Posterior vena cava (tissue), 2 donors: ENCODE data around the gene ATG4A. TPM values are rescaled to one million over a fixed set of nuclear protein-coding genes. Genes with fewer than 3 reads are reported as not detected.

Experiments
- DNase-seq: peaks from one replicate; pipeline ENCODE4 v3.0.0-alpha.2; 2020; ENCODE audit warnings: low spot score
- intact Hi-C, 2 donors: fragments of 100-400 bp; cut with DNase I; formaldehyde crosslinking; loops; one replicate each; pipeline versions ENCODE4 v1.14.1 to v1.14.2; 2022 to 2023
- total RNA-seq, 2 donors: library from RNA; stranded (reverse); fragmentation: NEBNext Ultra II Directional; extraction: Animal tissue kit (Norgen Biotek cat#: 25700); gene quantifications; one replicate each; pipeline ENCODE4 v1.2.1, GENCODE V29; 2021
- donor health status: DM: yes; HTN: yes; CAD: no.
- donor health status: DM: yes; HTN: yes; CAD: no.

The ATG4A gene
- total RNA-seq, 2 donors from 2014 or later = 7.9 to 12.9 TPM

DNA sequence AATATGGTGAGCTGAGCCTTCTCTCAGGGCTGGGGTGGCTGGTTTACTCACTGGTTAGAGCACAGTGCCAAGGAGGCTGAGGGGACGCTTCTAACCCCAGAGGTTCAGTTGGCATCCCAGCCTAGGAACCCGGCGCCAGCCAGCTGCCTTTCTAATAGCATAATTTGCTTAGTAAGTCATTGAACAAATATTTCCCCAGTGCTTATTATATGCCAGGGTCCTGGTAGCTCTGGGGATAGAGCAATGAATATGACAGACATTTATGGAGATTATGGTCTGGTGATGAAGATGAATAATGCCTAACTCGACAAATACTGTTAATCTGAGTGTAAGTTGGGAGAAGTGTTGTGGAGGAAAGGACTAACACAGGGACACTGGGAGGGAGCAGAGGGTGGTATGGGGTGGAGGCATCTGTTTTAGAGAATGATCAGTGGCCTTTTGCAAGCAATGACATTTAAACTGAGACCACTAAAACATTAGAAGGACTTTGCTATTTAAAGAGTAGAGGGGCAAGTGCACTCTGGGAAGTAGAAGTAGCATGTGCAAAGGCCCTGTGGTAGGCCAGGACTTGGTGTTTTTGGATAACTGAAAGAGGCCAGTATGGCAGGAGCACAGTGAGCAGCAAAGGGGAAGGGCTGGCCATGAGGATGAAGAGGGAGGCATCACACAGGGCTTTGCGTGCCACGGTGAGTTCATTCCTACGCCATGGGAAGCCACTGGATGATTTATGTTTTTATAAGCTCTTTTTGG is 71.9 kb downstream of the ATG4A start:
- intact Hi-C loops = no loop called here
- DNase-seq = no peak

DNA sequence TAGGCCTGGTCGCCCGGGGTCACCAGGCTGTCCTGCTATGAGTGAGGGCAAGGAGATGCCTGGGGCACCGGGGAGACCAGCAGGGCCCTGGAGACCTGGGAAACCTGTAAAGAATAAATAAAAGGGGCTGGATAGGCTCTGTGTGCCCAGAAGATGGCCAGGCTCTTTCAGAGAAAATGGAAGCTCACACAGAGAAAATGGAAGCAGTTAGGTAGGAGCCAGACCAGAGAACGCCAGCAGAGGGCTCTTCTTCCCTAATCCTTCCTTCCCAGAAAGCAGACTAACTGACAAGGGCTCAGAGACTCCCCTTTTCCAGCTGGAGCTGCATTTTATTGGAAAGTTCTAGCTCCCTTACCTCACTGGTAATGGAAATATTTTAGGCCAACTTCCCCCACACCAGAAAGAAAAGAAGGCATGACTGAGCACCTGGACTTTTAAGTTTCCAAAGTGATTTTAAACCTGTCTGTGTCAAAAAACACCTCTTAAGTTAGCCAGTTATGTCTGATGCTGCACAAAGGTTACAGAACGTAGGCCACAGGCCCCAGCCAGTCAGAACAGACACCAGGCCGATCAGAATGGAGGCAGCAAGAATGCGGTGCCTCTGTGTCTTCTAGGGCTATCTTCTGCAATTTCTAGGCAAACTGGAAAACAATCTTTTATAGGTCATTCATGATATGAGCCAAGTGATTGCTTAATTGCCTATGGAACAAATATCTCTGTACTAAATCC is 74.0 kb downstream of the ATG4A start:
- no peak for DNase-seq
- intact Hi-C loops = no loop called here

DNA sequence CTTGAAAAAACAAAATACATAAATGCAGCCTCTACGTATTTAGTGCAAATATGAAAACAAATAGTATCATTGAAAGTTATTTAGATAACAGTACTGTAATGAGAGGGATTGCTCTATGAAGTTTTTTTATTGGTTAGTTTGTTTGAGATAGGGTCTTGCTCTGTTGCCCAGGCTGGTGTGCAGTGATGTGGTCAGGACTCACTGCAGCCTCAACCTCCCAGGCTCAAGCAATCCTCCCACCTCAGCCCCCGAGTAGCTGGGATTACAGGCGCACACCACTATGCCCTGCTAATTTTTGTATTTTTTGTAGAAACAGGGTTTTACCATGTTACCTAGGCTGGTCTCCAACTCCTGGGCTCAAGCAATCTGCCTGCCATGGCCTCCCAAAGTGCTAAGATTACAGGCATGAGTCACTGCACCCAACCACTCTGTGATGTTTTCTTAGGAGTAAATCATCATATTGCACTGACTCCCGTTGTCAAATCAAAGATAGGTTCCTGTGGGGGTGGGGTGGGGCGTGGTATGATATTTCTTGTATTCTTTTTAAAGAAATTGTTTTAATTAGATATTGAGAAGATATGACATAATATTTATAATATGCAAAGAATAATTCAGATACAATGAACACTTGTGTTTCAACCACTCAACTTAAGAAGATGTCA is 75.8 kb downstream of the ATG4A start:
- no peak for DNase-seq
- intact Hi-C loops = no loop called here

DNA sequence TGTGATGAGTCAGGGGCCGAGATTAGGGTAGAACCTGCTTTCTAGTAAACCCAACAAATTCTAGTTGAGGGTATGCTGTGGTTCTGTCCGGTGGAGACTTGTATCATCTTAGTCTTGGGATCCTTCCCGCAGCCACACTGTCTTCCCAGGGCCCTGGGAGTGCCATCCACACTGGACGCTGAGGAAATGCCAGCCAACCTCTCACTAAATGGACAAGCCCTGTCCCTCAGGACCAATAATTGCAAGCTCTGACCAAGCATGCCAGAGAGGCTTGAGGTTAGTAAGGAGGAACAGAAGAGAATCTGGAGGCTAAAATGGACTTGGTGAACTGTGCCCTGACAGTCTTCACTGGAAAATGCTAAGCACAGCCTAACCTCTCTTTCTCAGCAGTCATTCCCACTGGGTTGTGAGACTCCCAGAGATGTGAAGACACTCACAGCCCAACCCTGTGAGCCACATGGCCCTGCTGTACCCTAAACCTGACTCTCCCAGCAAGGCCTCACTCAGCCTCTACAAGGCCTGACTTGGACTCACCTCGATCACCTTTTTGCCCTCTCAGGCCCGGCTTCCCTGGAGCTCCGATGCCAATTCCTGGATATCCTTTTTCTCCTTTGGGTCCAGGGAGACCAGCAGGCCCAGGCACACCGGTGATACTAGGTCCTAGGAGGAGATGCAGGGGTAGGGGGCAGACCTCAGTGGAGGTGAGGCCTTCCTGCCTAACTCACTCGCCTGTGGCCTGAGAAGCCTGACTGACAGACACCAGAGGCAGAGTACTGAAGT is 77.6 kb downstream of the ATG4A start:
- intact Hi-C loops = no loop called here
- DNase-seq = no peak

DNA sequence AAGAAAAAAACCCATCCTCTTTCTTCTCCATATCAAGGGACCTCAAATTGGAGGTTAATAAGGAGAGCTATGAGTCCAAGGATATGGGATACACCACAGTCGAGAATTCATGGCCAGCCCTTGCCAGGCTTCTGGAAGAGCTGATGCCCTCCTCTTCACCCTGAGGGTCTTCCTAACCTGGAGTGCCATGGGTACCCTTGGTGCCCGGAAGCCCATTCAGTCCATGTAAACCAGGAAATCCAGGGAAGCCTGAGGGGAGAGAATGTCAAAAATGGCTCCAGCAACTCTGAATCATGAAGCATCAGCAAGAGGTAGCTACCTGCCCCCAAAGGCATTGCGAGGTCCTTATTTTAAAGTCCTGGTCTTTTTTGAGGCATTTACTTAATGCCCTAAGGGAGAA is 78.2 kb downstream of the ATG4A start:
- no peak for DNase-seq
- intact Hi-C loops = no loop called here

- intact Hi-C loops = no loop called here
- no peak for DNase-seq
Measured at GRCh38 chrX:108171671-108172070, 80.1 kb downstream of the ATG4A start.

DNA sequence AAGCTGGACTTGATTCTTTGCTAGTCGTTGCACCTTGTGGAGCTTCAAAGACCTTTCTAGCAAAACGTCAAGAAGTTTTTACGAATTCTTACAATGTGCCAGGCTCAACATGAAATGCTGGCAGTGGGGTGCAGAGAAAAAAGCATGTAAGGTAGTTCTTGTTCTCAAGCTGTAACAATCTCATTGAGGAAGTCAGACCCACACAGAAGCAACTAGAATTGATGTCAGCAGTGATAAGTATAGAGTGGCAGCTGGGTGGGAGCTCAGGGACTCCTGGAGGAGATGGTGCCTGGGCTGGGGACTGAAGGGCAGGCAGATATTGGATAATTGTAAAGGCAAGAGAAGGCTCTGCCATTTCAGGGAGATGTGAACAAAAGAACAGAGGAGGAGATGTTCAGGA is 82.3 kb downstream of the ATG4A start:
- intact Hi-C loops = no loop called here
- no peak for DNase-seq

- intact Hi-C loops = no loop called here
- no peak for DNase-seq
Measured at GRCh38 chrX:108177351-108178142, 86.0 kb downstream of the ATG4A start.

- no peak for DNase-seq
- intact Hi-C loops = no loop called here
Measured at GRCh38 chrX:108178143-108178498, 86.5 kb downstream of the ATG4A start.

DNA sequence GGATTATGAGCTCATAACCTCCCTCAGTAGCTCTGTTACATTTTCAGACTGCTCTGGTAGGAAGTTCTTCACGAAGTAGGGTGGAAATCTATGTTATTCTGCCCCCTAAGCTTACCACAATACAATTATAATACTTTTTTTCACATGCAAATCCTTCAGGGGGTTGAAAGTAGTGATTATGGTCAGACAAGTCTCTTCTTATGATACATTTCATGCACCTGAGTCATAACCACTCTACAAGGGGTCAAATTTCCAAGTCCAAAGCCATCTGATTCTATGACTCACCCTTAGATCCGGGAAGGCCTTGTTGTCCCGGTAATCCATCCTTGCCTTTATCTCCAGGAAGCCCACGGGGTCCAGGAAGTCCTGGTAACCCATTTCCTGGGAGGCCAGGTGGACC is 95.2 kb downstream of the ATG4A start:
- intact Hi-C loops = no loop called here
- no peak for DNase-seq

- DNase-seq = no peak
- intact Hi-C loops = no loop called here
Measured at GRCh38 chrX:108198420-108198819, 106.8 kb downstream of the ATG4A start.

GRCh38 chrX:108199041-108199440 is 107.5 kb downstream of the ATG4A start:
- no peak for DNase-seq
- intact Hi-C loops = no loop called here

- intact Hi-C loops = no loop called here
- no peak for DNase-seq
Measured at GRCh38 chrX:108199691-108200090, 108.1 kb downstream of the ATG4A start.

DNA sequence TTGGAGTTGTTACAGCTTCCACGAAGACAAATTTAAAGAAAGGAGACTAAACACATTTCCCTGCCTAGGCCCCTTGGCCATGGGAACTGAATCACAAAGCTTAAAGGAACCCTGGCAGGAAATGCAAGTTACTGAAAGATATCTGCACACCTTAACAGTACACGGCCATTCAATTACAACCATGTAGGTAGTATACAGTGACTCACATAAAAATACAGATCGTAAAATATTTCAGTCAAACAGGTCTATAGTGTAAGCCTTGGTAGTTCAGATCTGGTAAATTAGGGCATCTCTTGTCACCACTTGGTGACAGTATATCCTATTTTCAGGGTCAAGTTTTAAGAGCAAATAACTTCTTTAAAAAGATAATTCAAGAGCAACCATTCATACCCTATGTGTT is 112.0 kb downstream of the ATG4A start:
- DNase-seq = no peak
- intact Hi-C loops = no loop called here

Other genes starting within 250 kb of the ATG4A start
- gene TEX13B, start 109.4 kb upstream of the ATG4A start, total RNA-seq = not detected
- gene VSIG1, start 46.7 kb upstream of the ATG4A start, total RNA-seq = under 1 TPM in 1 of 2 donors, not detected in 1; 0.24 TPM
- 10 to 100 TPM; 28.4 to 31.7 TPM for gene PSMD10, start 236 bp upstream of the ATG4A start, total RNA-seq